IMR-90 (cell line): Measurements from ENCODE around the gene COL4A1. TPM values are rescaled to one million over a fixed set of nuclear protein-coding genes. Genes with fewer than 3 reads are reported as not detected.

Experiments
- ATAC-seq: fragments of 200-7000 bp; cut with Tn5 transposase; 2 replicates; pipeline ENCODE4 v1.9.1; 2020; ENCODE audit warnings: low read depth, mild to moderate bottlenecking, moderate library complexity
- BruUV-seq: library from RNA; stranded (reverse); fragments of 400-500 nt; replicated peaks from 2 replicates; lab custom pipeline; 2021; lab: Mats Ljungman, UMichigan
- CTCF ChIA-PET: fragments of 300-600 bp; formaldehyde crosslinking; extraction: SDS; loops from one replicate; lab custom pipeline; 2021; ENCODE audit warnings: antibody characterized with exemption; lab: Yijun Ruan, JAX
- POLR2A ChIA-PET: fragments of 300-600 bp; sonication (Branson Sonifier 250); formaldehyde crosslinking; loops from one replicate; lab custom pipeline; 2022; ENCODE audit warnings: antibody characterized with exemption; ENCODE audit not compliant: unreplicated experiment; lab: Charles Lee
- DNase-seq: peaks from one replicate; pipeline ENCODE4 v3.0.0; 2013
- H2AFZ ChIP-seq: replicated peaks from 2 replicates; pipeline ENCODE3; 2013; ENCODE audit warnings: low read length, mild to moderate bottlenecking; ENCODE audit not compliant: poor library complexity
- H2AK5ac ChIP-seq: 2 replicates; pipeline ENCODE4 v1.6.1; 2013; ENCODE audit warnings: low read depth, low read length, inconsistent platforms
- H2AK9ac ChIP-seq: replicated peaks from 2 replicates; pipeline ENCODE3; 2013; ENCODE audit warnings: mild to moderate bottlenecking, low read depth, low read length, moderate library complexity; ENCODE audit not compliant: poor library complexity
- H2BK120ac ChIP-seq: 2 replicates; pipeline ENCODE4 v1.6.1; 2013; ENCODE audit warnings: low read depth, low read length, inconsistent platforms
- H2BK15ac ChIP-seq: 3 replicates; pipeline ENCODE4 v1.6.1; 2013; ENCODE audit warnings: low read depth, low read length, inconsistent platforms
- H2BK20ac ChIP-seq: 2 replicates; pipeline ENCODE4 v1.6.1; 2013; ENCODE audit warnings: low read depth, mild to moderate bottlenecking, inconsistent platforms, low read length, moderate library complexity
- H2BK5ac ChIP-seq: 2 replicates; pipeline ENCODE4 v1.6.1; 2013; ENCODE audit warnings: mild to moderate bottlenecking, low read depth, low read length, inconsistent platforms; ENCODE audit not compliant: poor library complexity, severe bottlenecking
- H3K14ac ChIP-seq: replicated peaks from 2 replicates; pipeline ENCODE4 v1.6.1; 2013; ENCODE audit warnings: low read depth, low read length, inconsistent platforms
- H3K18ac ChIP-seq: 2 replicates; pipeline ENCODE4 v1.6.1; 2013; ENCODE audit warnings: low read depth, low read length, control low read depth
- H3K23ac ChIP-seq: 2 replicates; pipeline ENCODE4 v1.6.1; 2013; ENCODE audit warnings: low read depth, low read length, inconsistent platforms
- H3K27ac ChIP-seq: 2 replicates; pipeline ENCODE4 v1.5.1; 2013; ENCODE audit warnings: mild to moderate bottlenecking, control low read depth, low read length; ENCODE audit not compliant: insufficient read depth
- H3K27me3 ChIP-seq: 2 replicates; pipeline ENCODE4 v1.6.1; 2013; ENCODE audit warnings: low read length; ENCODE audit not compliant: control insufficient read depth, insufficient read depth
- H3K36me3 ChIP-seq: 2 replicates; pipeline ENCODE4 v1.6.1; 2013; ENCODE audit warnings: low read length, mixed read lengths; ENCODE audit not compliant: control insufficient read depth, insufficient read depth
- H3K4ac ChIP-seq: 2 replicates; pipeline ENCODE4 v1.6.1; 2013; ENCODE audit warnings: low read depth, low read length, inconsistent platforms
- H3K4me1 ChIP-seq: 2 replicates; pipeline ENCODE4 v1.6.1; 2013; ENCODE audit warnings: low read length, mixed read lengths; ENCODE audit not compliant: control insufficient read depth, insufficient read depth
- H3K4me2 ChIP-seq: 2 replicates; pipeline ENCODE4 v1.6.1; 2013; ENCODE audit warnings: low read depth, mild to moderate bottlenecking, control low read depth, low read length, moderate library complexity
- H3K4me3 ChIP-seq: 2 replicates; pipeline ENCODE4 v1.5.1; 2013; ENCODE audit warnings: low read depth, mild to moderate bottlenecking, control low read depth, low read length, moderate library complexity; ENCODE audit not compliant: insufficient read depth
- H3K56ac ChIP-seq: 2 replicates; pipeline ENCODE4 v1.6.1; 2013; ENCODE audit warnings: low read length, inconsistent platforms; ENCODE audit not compliant: insufficient read depth; ENCODE audit errors: extremely low read depth
- H3K79me1 ChIP-seq, 2 experiments: 2 replicates each; pipeline ENCODE4 v1.6.1; 2013; ENCODE audit warnings: low read length in 2 of 2, inconsistent platforms in 1 of 2, low read depth in 1 of 2
- H3K9ac ChIP-seq: 2 replicates; pipeline ENCODE4 v1.6.1; 2013; ENCODE audit warnings: low read depth, low read length, control low read depth
- H3K9me1 ChIP-seq: 2 replicates; pipeline ENCODE4 v1.6.1; 2013; ENCODE audit warnings: low read length, inconsistent platforms; ENCODE audit not compliant: insufficient read depth
- H3K9me3 ChIP-seq: 2 replicates; pipeline ENCODE4 v1.6.1; 2013; ENCODE audit warnings: low read length; ENCODE audit not compliant: control insufficient read depth, insufficient read depth
- H4K20me1 ChIP-seq: 2 replicates; pipeline ENCODE4 v1.6.1; 2013; ENCODE audit warnings: low read length, inconsistent platforms; ENCODE audit not compliant: insufficient read depth
- H4K5ac ChIP-seq: 2 replicates; pipeline ENCODE4 v1.6.1; 2013; ENCODE audit warnings: mild to moderate bottlenecking, low read depth, low read length, control low read depth
- H4K8ac ChIP-seq, 2 experiments: 2 replicates each; pipeline ENCODE4 v1.6.1; 2013; ENCODE audit warnings: low read depth in 2 of 2, low read length in 2 of 2, control low read depth in 1 of 2, inconsistent platforms in 1 of 2
- H4K91ac ChIP-seq: 2 replicates; pipeline ENCODE4 v1.6.1; 2013; ENCODE audit warnings: low read depth, low read length, inconsistent platforms; ENCODE audit not compliant: insufficient read depth
- BHLHE40 ChIP-seq: fragments of 150-350 bp; IDR thresholded peaks from 2 replicates; pipeline ENCODE4 v1.6.1; 2016; ENCODE audit warnings: mild to moderate bottlenecking, low read depth, low read length
- CEBPB ChIP-seq: IDR thresholded peaks from 2 replicates; pipeline ENCODE4 v1.6.1; 2012; ENCODE audit warnings: low read depth, low read length, improper control_type of control experiment
- CHD1 ChIP-seq: IDR thresholded peaks from 2 replicates; pipeline ENCODE4 v1.6.1; 2012; ENCODE audit warnings: low read depth, low read length, improper control_type of control experiment
- FOS ChIP-seq: fragments of 150-350 bp; IDR thresholded peaks from 2 replicates; pipeline ENCODE4 v1.6.1; 2016; ENCODE audit warnings: low read depth, low read length
- MAFK ChIP-seq: IDR thresholded peaks from 2 replicates; pipeline ENCODE4 v1.6.1; 2012; ENCODE audit warnings: low read depth, low read length, improper control_type of control experiment
- MAZ ChIP-seq: IDR thresholded peaks from 2 replicates; pipeline ENCODE4 v1.6.1; 2012; ENCODE audit warnings: low read depth, mild to moderate bottlenecking, low read length, improper control_type of control experiment, moderate library complexity, borderline replicate concordance
- MXI1 ChIP-seq: IDR thresholded peaks from 2 replicates; pipeline ENCODE4 v1.6.1; 2012; ENCODE audit warnings: low read depth, mild to moderate bottlenecking, low read length, moderate library complexity, borderline replicate concordance
- NFE2L2 ChIP-seq: fragments of 150-350 bp; IDR thresholded peaks from 2 replicates; pipeline ENCODE4 v1.6.1; 2016; ENCODE audit warnings: low read depth, mild to moderate bottlenecking, low read length
- POLR2A ChIP-seq: IDR thresholded peaks from 2 replicates; pipeline ENCODE4 v1.6.1; 2012; ENCODE audit warnings: mild to moderate bottlenecking, low read depth, low read length
- RAD21 ChIP-seq: IDR thresholded peaks from 2 replicates; pipeline ENCODE4 v1.6.1; 2012; ENCODE audit warnings: low read length, improper control_type of control experiment
- RCOR1 ChIP-seq: IDR thresholded peaks from 2 replicates; pipeline ENCODE4 v1.6.1; 2012; ENCODE audit warnings: mild to moderate bottlenecking, low read length, improper control_type of control experiment; ENCODE audit not compliant: insufficient replicate concordance
- RFX5 ChIP-seq: IDR thresholded peaks from 2 replicates; pipeline ENCODE4 v1.8.0; 2012; ENCODE audit warnings: low read depth, mild to moderate bottlenecking, low read length, moderate library complexity
- SMC3 ChIP-seq: fragments of 150-350 bp; IDR thresholded peaks from 2 replicates; pipeline ENCODE4 v1.6.1; 2016; ENCODE audit warnings: low read depth, mild to moderate bottlenecking, antibody characterized with exemption, low read length, moderate library complexity
- WGBS, 2 experiments: methylation state at CpG; one replicate each; pipeline versions ENCODE4 v1.1.5 to v1.1.7; 2013; ENCODE audit warnings: missing lambda C conversion rate in 2 of 2; ENCODE audit not compliant: insufficient read length in 1 of 2; ENCODE audit errors: extremely low coverage in 2 of 2; 5-methylcytosine and 5-hydroxymethylcytosine counted together
- dilution Hi-C: fragments of 300-500 bp; cut with HindIII; formaldehyde crosslinking; loops from one replicate; pipeline ENCODE4 v1.14.3; 2018; ENCODE audit warnings: low sequenced_read_pairs; ENCODE audit not compliant: unreplicated experiment
- in situ Hi-C: fragments of 300-500 bp; cut with MboI; formaldehyde crosslinking; loops from 3 replicates; pipeline ENCODE4 v1.14.3; 2019; ENCODE audit warnings: low sequenced_read_pairs, inconsistent platforms, mixed read lengths
- intact Hi-C: fragments of 100-400 bp; cut with micrococcal nuclease; formaldehyde crosslinking; loops from 2 replicates; pipeline ENCODE4 v1.10.0; 2022
- polyA plus RNA-seq, 3 experiments: library from polyadenylated mRNA; depleted of rRNA; stranded (reverse); fragments of >200 nt; gene quantifications; 2 replicates each; pipeline ENCODE4 v1.2.3, GENCODE V29; 2012; ENCODE audit warnings: low replicate concordance in 1 of 3
- total RNA-seq: library from RNA; depleted of rRNA; stranded (reverse); fragments of >200 nt; gene quantifications from 2 replicates; pipeline ENCODE4 v1.2.3, GENCODE V29; 2012
- TF ChIP-seq, protein P1 (sequence below): fragments of 150-350 bp; IDR thresholded peaks from 2 replicates; pipeline ENCODE4 v1.6.1; 2017; ENCODE audit warnings: mild to moderate bottlenecking, antibody characterized with exemption, low read length, low read depth
- TF ChIP-seq, protein P2 (sequence below): conservative IDR thresholded peaks from 2 replicates; pipeline ENCODE4 v1.5.1; 2012; ENCODE audit warnings: mild to moderate bottlenecking, low read depth, low read length, improper control_type of control experiment
- TF ChIP-seq, protein P3 (sequence below): fragments of 150-350 bp; IDR thresholded peaks from 2 replicates; pipeline ENCODE4 v1.6.1; 2016; ENCODE audit warnings: low read depth, mild to moderate bottlenecking, low read length, moderate library complexity, borderline replicate concordance

Gene COL4A1
- total and polyA plus RNA-seq, 2 of the 4 experiments (the other 2 are of a cell fraction), result 230 to 337 TPM

DNA sequence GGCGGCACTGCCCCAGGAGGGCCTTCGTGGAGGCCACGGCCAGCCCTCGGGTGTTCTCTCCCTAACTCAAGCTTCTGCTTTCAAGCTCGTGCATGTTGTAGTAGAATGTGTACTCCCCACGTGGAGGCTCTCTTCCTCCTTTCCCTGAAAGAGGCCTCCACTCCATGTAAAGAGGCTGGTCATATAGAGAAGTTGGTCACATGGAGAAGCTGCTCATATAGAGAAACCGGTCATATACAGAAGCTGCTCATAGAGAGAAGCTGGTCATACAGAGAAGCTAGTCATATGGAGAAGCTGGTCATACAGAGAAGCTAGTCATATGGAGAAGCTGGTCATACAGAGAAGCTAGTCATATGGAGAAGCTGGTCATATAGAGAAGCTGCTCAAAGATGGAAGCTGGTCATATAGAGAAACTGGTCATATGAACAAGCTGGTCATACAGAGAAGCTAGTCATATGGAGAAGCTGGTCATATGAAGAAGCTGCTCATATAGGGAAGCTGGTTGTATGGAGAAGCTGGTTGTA lies 152.5 kb downstream of the COL4A1 start:
- TF ChIP-seq, protein P1, sequence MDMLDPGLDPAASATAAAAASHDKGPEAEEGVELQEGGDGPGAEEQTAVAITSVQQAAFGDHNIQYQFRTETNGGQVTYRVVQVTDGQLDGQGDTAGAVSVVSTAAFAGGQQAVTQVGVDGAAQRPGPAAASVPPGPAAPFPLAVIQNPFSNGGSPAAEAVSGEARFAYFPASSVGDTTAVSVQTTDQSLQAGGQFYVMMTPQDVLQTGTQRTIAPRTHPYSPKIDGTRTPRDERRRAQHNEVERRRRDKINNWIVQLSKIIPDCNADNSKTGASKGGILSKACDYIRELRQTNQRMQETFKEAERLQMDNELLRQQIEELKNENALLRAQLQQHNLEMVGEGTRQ, result no peak
- no peak for TF ChIP-seq MAFK
- no peak for TF ChIP-seq POLR2A
- no peak for TF ChIP-seq CHD1
- no peak for TF ChIP-seq MXI1
- no peak for TF ChIP-seq RFX5
- no peak for TF ChIP-seq MAZ
- TF ChIP-seq, protein P2, sequence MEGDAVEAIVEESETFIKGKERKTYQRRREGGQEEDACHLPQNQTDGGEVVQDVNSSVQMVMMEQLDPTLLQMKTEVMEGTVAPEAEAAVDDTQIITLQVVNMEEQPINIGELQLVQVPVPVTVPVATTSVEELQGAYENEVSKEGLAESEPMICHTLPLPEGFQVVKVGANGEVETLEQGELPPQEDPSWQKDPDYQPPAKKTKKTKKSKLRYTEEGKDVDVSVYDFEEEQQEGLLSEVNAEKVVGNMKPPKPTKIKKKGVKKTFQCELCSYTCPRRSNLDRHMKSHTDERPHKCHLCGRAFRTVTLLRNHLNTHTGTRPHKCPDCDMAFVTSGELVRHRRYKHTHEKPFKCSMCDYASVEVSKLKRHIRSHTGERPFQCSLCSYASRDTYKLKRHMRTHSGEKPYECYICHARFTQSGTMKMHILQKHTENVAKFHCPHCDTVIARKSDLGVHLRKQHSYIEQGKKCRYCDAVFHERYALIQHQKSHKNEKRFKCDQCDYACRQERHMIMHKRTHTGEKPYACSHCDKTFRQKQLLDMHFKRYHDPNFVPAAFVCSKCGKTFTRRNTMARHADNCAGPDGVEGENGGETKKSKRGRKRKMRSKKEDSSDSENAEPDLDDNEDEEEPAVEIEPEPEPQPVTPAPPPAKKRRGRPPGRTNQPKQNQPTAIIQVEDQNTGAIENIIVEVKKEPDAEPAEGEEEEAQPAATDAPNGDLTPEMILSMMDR, result no peak
- no peak for TF ChIP-seq RAD21
- TF ChIP-seq, protein P3, sequence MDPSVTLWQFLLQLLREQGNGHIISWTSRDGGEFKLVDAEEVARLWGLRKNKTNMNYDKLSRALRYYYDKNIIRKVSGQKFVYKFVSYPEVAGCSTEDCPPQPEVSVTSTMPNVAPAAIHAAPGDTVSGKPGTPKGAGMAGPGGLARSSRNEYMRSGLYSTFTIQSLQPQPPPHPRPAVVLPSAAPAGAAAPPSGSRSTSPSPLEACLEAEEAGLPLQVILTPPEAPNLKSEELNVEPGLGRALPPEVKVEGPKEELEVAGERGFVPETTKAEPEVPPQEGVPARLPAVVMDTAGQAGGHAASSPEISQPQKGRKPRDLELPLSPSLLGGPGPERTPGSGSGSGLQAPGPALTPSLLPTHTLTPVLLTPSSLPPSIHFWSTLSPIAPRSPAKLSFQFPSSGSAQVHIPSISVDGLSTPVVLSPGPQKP, result no peak
- TF ChIP-seq NFE2L2, result no peak
- TF ChIP-seq CEBPB, result no peak
- no peak for TF ChIP-seq RCOR1
- TF ChIP-seq BHLHE40, result no peak
- TF ChIP-seq SMC3, result no peak
- TF ChIP-seq FOS, result no peak
- Histone ChIP-seq H3K4me3 (no peak overlapping the region), H3K23ac (no peak overlapping the region), H3K9ac (no peak overlapping the region), H3K4me1 (peaks cover 9% of the 10 kb centered on the region), H3K36me3 (peaks cover 73% of the 10 kb centered on the region), H3K9me3 (peaks cover 5% of the 10 kb centered on the region), H3K27ac (no peak overlapping the region), H2BK120ac (no peak overlapping the region), H3K4me2 (no peak overlapping the region), H4K20me1 (peaks cover 8% of the 10 kb centered on the region; the same call in 1 of the 2 replicates), H2AK9ac (no peak overlapping the region), H3K4ac (no peak overlapping the region), H2AK5ac (no peak overlapping the region), H2BK20ac (no peak overlapping the region), H4K8ac (no peak overlapping the region), H3K9me1 (peaks cover 7% of the 10 kb centered on the region; the same call in 1 of the 2 replicates), H3K14ac (no peak overlapping the region), H4K91ac (no peak overlapping the region), H3K18ac (no peak overlapping the region), H4K5ac (no peak overlapping the region), H3K79me1 (peaks cover 7 to 36% of the 10 kb centered on the region in 2 experiments; a peak in 3 of 4 replicates), H2BK15ac (no peak overlapping the region), H2BK5ac (no peak overlapping the region), H3K56ac (no peak overlapping the region), H3K27me3 (no peaks in the 10 kb centered on the region), H2AFZ (no peak overlapping the region)
- CTCF ChIA-PET, result interaction anchor here (1.0 kb wide), 1 partner anchor 10 kb away, joined by 3 read pairs; no protein-coding TSS in a partner anchor
- no CpG with 5 or more reads among the region's 7 CpGs for WGBS, 2 experiments
- ATAC-seq (no peak), DNase-seq (no peak)
- POLR2A ChIA-PET, result no interaction called here
- intact Hi-C loops (no loop called here), dilution Hi-C loops (no loop called here), in situ Hi-C loops (no loop called here)
- no TSS peak for BruUV-seq
